GM18505 (cell line): Measurements from ENCODE around the gene C11orf86.

Experiments
- ATAC-seq: cut with Tn5 transposase; IDR thresholded peaks from one replicate; pipeline ENCODE4 v1.9.1; 2021; ENCODE audit not compliant: unreplicated experiment
- POLR2A ChIP-seq: IDR thresholded peaks from 4 replicates; pipeline ENCODE4 v1.6.1; 2011; ENCODE audit warnings: borderline replicate concordance; ENCODE audit not compliant: insufficient read depth, insufficient read length; ENCODE audit errors: extremely low read depth

The C11orf86 gene

GRCh38 chr11:67013511-67014045 is 38.5 kb downstream of the C11orf86 start:
- no peak for TF ChIP-seq POLR2A
- no peak for ATAC-seq

GRCh38 chr11:67014343-67014742 is 39.2 kb downstream of the C11orf86 start:
- no peak for ATAC-seq

GRCh38 chr11:67015048-67015447 is 39.9 kb downstream of the C11orf86 start:
- no peak for TF ChIP-seq POLR2A
- ATAC-seq = no peak

More at GRCh38 chr11:67014343-67014742, 39.2 kb downstream of the C11orf86 start:
- no peak for TF ChIP-seq POLR2A

- no peak for ATAC-seq
- TF ChIP-seq POLR2A = no peak
Measured at GRCh38 chr11:67016550-67016949, 41.4 kb downstream of the C11orf86 start.

- ATAC-seq = no peak
- TF ChIP-seq POLR2A = no peak
Measured at GRCh38 chr11:67020949-67021348, 45.8 kb downstream of the C11orf86 start.

- no peak for TF ChIP-seq POLR2A
- no peak for ATAC-seq
Measured at GRCh38 chr11:67022341-67022933, 47.3 kb downstream of the C11orf86 start.

DNA sequence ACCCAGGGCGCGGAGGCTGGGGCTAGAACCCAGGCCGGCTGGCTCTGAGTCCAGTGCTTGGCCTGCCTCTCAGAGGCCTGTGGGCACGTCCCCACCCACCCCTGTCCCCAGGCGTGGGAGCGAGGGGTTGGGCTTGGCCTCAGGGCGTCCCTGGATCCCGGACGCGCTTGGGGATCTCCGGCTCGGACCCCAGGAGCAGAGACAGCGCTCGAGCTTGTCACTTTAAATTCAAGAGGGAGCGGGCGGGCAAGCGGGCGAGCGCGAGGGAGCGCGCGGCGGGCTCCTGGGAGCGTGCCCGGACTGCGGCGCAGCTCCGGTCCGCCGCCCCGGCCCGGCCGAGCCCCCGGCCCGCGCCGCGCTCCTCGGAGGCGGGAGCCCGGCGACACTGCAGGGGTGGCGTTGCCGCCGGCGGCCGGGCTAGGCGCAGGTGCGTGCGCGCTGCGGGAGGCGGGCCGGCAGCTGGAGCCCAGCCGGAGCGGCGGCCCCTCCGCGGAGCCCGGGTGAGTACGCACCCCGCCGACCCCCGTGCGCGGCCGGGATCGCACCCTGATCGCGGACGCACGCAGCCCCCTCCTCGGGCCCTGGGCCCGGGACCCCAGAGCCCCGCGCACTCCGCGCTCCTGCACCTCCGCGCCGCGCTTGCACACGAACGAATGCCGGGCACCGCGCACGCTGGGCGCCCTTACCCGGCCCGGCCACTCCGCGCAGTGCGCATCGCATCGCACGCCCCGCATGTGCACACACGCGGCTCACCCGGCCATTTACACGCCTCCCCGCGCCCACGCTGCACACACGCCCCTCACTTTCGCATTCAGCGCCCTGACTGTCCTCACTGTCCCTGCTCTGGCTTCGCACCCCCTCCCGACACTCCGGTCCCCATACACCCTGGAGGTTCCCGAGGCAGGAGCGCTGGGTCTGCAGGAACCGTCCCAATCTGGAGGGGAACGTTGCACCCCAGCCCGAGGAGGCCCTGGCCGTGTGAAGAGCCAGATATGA is 48.2 kb downstream of the C11orf86 start, which contains the start of gene SYT12:
SYT12 (plus strand) TSS at position 174 of the 996 bp plus-strand sequence. CDS start 7,011 bp downstream, outside the sequence.
- ATAC-seq = no peak
- no peak for TF ChIP-seq POLR2A

GRCh38 chr11:67023957-67024353 is 48.9 kb downstream of the C11orf86 start:
- no peak for TF ChIP-seq POLR2A
- ATAC-seq = no peak

DNA sequence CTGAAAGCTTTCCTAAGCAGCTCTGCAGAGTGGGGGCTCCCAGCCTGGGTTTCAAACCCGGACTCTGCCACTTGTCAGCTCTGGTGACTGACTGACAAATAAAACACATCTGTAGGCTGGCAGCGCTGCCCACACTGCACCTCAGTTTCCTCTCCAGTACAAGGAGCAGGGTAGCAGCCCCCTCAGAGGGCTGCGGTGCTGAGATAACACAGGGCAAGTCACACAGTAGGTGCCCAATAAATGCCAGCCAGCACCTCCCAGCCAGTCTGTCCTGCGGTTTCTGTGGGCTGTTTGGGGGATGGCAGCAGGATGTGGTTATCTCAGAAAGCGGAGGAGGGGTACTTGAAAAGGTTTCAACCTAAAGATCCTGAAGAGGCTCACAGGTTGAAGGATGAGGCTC is 49.3 kb downstream of the C11orf86 start:
- no peak for TF ChIP-seq POLR2A
- ATAC-seq = no peak

- TF ChIP-seq POLR2A = no peak
- ATAC-seq = no peak
Measured at GRCh38 chr11:67024966-67025365, 49.9 kb downstream of the C11orf86 start.

- no peak for ATAC-seq
- TF ChIP-seq POLR2A = no peak
Measured at GRCh38 chr11:67025750-67026149, 50.6 kb downstream of the C11orf86 start.
